ENCODE measurements around the gene FKBP1A.

GRCh38 chr20:1440024-1440423 is 47.2 kb upstream of the FKBP1A start:
- TF ChIP-seq POLR2AphosphoS5 (IDR thresholded peaks at IDR 0.05; ENCODE audit: insufficient read depth, low read depth, low read length): no peak
- no peak for TF ChIP-seq POLR2A (IDR thresholded peaks at IDR 0.05; ENCODE audit: low read depth, low read length)
- TF ChIP-seq CTCF (IDR thresholded peaks at IDR 0.05; ENCODE audit: extremely low read depth in 1 of 2, insufficient read depth in 1 of 2, low read depth in 1 of 2, low read length in 2 of 2): peak; percentile 24 to 43
- TF ChIP-seq MAX (IDR thresholded peaks at IDR 0.05; ENCODE audit: insufficient read depth, insufficient read length): no peak
- no peak for TF ChIP-seq EZH2 (IDR thresholded peaks at IDR 0.05; ENCODE audit: borderline replicate concordance, low read depth, low read length, severe bottlenecking)
- TF ChIP-seq JUN (IDR thresholded peaks at IDR 0.05; ENCODE audit: borderline replicate concordance, insufficient read depth, insufficient read length, low read depth): no peak
- TF ChIP-seq FOS (IDR thresholded peaks at IDR 0.05; ENCODE audit: borderline replicate concordance, insufficient read depth, low read length): no peak
- TF ChIP-seq MYC (IDR thresholded peaks at IDR 0.05; ENCODE audit: low read depth, low read length): no peak
- no peak for TF ChIP-seq GATA2 (IDR thresholded peaks at IDR 0.05; ENCODE audit: insufficient read depth, insufficient read length, low read depth, low read length)

Data from endothelial cell of umbilical vein (primary cell).